ENCODE measurements around the gene ZNF827.

ZNF827 gene

DNA sequence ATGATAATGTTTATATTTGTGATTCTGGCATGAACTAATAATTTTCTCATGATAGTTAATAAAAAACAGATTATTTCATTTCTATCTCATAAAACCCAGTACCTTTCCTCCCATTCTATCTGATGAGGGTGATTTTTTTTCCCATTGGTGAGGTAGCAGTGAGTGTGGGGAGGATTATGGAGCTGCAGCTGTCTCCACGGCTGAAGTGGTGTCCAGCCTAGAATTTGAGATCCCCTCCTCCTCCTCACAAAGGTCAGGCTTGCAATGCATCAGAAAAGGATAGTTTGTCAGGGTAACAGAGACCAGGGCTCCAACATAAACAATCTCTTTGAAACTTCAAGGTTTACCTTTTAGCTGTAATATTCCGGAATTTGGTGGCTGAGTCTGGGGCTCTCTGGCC, 197.8 kb downstream of the ZNF827 start:
- DNase-seq: no peak

DNA sequence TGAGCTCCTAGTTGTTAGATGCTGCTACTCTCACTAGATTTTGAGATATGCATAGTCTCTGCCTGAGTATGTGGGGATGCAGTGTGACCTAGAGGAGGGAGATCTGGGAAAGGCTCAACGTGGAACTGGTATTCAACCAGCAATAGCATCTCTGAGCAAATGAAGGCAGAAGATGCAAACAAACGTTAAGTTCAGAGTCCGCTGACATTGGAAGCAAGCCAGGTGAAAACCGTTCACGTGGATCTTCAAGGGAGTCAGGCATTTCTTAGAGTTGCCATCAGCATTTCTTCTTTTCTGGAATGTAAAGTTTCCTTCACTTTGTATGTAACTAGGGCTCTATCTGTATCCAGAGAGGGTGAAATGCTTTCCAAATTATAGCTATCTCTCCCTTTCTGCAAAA, 198.8 kb downstream of the ZNF827 start:
- DNase-seq: no peak

DNA sequence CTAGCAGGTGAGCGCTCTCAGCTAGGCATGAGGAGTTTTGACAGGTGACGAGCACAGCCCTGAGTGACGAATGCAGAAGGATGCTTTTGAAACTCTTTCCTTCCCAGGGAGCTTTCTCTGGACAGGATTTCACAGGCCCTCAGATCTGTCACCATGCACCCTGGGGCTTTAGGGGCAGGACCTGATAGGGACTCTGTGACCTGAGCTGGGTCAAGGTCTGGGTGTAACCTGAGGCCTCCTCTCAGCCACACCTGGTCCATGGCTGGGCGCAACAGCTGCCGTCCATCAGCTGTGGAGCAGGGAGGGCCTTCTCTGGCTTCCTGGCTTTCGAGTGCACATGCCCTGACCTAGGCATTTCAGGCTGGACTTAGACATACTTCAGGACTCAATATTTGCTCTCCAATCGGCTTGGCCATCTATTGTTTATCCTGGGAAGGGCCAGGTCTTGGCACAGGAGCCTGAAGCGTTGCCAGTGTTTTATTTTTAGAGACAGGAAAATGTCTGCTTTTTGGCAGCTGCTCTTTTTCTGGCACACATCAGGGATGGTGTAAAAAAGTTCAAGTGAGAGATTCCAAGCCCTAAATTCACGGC, 202.3 kb downstream of the ZNF827 start:
- DNase-seq: no peak

DNA sequence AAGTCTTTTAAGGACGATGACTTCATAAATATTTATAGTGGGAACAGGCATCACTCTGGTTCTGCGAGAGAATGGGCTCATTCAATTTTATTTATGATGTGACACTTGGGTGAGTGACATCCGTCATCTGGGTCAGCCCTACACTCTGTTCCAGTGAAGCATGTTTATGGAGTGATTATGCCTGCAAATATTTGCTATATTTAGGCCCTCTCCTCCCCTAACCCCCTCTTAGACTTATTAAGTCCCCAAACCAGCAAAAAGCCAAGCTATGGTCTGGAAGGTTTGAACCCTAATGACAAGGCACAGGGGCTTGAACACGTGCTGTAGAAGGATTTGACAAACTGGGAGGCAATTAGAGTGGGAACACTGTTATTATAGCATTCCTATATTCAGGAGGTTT, 202.8 kb downstream of the ZNF827 start:
- no peak for DNase-seq

DNA sequence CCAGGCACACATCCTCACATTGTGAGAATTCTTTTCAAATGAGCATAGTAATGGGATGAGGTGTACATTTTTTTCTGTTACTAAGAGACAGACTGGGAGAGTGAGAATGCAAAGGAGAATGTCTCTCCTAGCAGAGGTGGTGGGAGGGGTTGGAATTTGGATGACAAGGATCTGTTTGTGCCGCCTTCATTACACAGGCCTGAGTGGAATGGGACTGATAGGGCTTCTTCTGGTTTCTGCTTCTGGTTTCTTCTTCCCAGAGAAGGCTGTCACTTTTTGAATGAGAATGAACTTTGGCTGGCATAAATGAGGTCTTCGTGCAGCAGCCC, 203.3 kb downstream of the ZNF827 start:
- DNase-seq: no peak

DNA sequence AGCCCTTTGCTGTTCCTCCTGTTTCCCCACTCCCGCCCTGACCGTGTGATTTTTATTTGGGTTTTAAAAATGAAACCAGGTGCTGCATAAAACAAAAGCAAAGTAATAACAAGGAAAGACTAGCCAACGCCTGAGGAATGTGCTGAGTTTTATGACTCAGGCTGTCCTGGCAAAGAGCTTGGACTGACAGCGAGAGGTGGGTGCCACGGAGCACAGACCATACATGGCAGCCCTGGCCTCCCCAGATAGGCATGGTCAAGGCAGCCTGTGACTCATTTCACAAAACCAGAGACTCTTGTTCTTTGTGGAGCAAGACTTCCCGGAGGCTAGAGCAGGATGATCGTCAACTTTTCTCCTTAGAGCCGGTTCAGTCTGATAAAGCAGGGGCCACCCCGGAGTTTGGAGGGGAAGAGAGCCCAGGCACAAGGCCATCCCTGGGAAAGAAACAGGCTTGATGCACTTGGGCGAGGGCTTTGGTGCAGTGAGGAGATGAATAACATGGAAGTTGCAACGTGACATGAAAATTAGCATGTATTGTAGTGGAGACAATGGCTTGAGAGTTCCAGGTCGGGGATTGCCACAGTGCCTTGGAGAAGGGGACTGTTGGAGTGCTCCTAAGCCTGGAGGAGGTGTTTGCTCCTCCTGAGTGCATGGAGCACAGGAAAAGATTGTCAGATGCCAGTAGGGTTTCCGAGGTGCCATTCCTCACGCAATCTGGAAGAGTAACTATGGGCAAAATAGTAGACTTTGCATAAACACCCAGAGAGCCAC, 203.9 kb downstream of the ZNF827 start:
- DNase-seq: no peak

DNA sequence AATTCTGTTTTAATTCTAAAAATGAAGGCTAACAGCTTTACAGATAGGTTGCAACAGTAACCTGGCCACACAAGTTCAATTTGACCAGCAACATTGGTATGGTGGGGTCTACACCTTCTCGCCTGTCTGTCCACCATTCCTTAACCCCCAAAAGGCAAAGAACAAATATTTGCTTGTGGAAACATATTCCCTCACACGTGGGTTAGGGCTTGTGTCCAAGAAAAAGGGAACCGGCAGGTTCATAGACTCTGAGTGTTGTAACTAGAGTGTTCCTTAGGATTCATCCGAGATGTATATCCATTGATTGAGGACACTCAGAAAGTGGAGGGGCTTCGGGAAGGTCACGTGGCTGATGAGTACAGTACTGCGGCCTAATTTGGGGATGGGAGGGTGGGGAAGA, 204.6 kb downstream of the ZNF827 start:
- DNase-seq: no peak

DNA sequence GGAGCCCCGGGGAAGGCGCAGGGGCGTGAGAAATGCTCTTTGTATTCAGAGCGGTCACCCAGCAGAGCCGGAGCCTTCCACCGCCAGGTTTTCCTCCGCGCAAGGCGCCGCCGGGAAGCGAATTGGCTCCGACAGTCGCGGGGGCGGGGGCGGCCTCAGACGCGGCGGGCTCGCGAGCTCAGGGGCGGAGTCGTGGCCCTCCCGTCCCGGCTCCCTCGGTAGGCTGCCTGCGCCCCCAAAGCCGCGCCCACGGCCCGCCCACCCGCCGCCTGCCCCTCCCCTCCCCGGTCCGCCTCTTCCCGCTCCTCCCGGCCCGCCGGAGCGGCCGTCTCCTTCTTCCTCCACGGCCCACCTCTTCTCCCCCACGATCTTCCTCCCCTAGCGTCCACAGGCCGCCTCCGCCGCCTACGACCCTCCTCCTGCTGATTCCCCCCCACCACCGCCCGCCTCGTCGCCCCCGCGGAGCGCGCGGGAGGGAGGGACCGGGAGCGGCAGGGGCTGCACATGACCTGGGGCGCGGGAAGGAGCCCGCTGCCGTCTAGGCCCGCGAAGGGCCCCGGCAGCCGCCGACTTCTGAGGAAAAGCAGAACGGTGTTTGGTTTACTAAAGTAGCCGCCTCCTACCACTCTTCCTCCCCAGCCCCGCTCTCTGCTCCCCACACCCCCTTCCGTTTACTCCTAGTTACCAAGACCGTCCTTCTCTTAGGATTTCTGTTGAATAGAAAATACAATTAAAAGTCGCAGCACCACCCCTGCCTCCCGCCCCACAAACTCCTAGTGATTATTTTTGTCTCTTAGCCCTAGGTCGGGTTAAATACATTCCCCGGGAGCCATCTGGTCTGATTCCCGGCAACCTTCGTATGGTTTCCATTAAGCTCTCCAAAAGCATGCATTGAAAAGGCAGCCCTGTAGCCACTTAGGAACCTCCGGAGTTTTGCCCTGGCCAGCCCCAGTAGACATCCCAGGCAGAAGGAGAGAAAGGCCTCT, 205.4 kb downstream of the ZNF827 start:
- DNase-seq: peak; percentile 78

DNA sequence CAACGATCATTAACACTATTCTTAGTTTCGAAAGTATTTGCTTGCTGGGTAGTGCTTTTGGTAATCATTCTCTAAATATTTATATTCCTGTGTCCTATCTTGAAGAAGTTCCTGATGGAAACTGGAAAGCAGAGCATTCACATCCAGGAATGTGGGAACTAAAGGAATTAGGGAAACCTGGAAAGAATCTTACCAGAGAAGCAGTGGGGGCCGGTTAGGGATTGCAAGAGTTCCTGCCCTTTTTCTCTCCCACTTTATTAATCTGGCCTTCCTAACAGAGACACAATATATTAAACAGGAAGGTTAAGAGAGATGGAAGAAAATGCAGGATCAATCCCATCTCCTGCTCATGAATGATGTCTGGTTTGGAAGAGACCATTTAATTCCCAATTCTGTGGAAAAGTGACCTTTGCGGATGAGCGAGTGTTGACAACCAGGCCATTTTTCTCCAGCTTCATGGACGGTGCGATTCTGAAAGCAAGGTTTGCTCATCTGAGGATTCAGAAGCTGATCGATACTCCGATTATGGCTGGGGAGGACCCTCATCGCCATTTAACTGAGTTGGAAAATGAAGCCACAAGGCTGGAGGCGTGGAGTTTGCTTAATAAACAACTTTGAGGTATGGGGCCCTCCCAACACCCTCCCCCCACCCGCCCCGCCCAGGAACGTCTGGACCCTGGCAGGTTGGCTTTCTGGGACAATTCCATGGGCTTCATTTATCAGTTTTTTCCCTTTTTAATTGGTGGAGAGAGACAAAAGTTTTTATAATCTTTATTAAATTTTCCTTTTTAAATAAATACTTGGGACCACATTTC, 206.4 kb downstream of the ZNF827 start:
- no peak for DNase-seq

DNA sequence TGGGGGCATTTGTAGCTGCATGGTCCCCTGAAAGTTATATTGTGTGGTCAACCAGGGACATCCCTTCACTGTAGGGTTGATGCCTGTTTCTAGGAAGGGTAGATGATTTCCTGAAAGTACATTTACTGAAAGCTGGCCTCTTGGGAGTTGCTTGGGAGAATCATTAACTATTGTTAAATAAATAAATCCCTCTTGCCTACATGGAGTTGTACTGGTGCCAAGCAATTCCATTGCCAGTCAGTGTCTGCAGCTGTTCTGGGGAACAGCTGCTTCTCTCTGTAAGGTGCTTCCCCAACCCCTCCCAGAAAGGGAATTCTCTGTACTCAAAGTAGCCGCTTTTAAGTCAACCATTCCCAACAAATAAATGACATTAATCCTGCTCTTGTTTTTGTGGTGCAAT, 207.6 kb downstream of the ZNF827 start:
- DNase-seq: no peak

DNA sequence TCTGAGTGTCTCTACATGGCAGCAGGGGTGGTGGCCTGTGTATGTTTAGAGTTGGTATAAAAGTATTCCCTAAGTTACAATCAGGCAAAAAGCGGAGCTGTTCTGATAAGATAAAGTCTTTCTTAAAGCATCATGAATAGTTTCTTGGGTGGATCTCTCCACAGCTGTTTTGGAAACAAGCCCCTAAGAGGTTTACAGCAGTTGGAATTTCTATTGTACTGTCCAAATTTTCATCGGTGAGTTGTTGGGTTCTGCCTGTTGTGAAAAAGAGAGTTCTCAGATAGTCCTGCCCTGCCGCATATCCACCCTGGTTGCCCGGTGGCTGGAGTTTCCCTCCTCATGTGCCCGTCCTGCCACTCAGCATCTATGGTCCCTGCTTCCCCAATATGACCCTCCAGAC, 208.6 kb downstream of the ZNF827 start:
- DNase-seq: no peak

DNA sequence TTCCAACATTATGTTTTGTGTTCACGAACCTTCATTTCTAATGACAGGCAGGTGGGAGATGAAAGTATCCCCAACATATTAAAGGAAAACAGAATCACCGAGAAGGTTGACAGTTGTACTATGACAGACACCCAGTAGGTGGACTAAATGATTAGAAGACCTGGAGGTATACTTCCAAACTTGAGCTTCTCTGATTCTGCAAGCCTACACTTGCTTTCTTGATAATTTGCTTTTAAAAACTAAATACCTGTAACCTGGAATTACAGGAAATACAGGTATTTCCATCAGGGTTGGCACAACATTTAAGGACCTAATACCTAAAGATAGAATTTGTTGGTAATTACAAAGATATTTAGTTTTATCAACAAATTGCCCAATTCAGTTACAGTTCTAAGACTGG, 215.3 kb downstream of the ZNF827 start:
- no peak for DNase-seq

DNA sequence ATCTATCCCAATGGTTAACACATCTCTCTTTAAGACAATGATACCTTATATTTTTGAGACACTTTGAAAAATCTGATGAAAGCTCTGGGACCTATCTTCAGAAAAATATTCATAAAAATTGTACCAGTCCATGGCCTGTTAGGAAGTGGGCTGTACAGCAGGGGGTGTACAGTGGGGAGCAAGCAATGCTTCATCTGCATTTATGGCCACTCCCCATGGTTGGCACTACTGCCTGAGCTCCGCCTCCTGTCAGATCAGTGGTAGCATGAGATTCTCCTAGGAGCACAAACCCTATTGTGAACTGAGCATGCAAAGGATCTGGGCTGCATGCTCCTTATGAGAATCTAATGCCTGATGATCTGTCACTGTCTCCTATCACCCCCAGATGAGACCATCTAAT, 216.1 kb downstream of the ZNF827 start:
- DNase-seq: no peak

DNA sequence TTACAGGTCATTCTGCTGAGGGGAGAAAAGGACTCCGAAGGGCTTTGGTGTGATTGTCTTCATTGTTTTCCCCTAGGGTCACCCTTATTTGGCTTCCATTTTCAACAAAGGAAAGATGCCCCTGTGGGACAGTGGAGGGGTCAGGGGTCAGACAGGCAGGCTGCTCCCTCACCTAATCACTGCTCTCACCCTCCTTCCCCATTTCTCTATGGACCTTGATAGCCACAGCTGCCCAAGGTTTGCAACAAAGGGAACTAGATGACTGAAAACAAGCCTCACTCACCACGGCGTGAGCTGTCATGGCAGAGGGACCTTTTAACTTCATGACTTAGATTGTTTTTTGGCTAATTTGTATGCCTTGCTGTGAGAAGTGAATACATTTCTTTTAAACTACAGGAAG, 218.0 kb downstream of the ZNF827 start:
- DNase-seq: no peak

DNA sequence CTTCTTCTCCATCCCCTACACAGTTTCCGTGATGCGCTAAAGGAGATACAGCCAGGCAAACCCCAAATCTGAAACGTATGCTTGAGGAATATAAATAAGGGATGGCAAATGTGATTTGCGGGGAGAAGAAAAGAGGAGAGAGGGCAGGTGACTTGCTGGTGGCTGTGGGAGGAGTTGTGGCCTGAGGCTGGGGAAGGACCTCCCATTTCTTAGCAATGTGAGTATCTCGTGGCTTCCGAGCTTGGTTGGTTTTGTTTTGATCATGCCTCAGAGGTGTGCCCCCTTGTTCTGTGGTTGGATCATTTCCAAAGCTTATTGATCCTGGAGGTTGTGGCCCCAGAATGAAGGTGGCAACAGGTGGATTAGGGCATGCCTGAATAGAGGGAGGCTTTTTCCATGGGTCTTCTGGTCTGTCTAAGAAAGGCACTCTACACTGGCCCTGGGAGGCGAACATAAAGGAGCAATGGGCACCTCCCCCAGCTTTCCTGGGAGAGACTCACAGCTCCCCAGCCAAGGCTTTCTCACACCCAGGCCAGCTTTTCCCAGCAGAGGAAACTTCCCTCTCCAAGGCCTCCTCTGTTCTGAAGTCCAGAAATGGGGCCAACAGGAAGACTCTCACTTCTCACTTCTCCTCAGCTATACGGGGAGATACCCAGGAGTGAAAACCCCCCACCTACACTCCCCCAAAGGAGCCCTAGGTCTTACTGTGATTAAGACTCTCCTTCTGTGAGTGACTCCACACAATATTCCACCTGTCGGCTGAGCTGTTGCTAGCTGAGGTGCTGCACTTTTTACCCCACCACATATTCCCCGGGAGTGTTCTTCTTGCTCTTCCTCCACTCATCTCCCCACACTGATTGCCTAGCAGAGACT, 218.6 kb downstream of the ZNF827 start:
- no peak for DNase-seq

DNA sequence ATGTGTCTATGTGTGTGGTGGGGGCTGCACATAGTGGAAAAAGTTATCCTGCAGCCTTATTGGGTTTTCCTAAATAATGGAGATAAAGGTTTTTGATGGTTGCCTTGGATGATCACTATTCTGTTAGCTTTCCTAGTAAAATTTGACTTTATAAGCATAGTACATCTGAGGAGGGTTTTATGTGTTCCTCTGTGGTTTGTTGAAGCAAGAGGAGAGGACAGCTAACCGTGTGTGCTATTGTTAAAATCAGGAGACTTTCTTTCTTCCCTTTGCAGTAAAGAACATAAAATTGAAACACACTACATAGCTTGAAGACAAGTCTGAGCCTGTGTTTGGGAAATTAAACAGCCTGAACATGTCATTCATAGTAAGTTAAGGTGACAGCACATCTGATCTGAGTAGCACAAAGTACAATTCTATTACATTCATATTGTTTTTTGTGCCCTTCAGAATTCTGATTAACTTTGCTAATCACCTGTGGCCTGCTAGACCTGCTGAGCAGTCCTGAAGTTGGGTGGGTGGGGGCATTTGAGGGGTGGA, 221.9 kb downstream of the ZNF827 start:
- DNase-seq: no peak

DNA sequence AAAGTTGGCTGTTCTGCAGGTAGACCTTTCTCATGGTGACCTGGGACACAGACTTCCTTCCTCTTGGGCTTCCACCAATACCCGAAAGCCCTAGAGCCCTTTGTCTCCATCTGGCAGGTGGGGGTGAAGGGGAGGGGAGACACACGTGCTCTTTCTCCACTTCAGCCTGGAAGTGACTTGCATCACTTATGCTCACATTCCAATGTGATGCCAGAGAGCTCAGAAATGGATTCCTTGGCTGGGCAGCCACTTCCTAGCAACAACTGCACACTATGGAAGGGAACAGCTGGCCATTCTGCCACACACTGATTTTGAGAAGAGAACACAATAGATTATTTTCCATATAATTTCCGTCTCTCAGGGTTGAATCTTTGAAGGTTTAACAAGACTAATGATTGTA, 222.4 kb downstream of the ZNF827 start:
- DNase-seq: no peak

DNA sequence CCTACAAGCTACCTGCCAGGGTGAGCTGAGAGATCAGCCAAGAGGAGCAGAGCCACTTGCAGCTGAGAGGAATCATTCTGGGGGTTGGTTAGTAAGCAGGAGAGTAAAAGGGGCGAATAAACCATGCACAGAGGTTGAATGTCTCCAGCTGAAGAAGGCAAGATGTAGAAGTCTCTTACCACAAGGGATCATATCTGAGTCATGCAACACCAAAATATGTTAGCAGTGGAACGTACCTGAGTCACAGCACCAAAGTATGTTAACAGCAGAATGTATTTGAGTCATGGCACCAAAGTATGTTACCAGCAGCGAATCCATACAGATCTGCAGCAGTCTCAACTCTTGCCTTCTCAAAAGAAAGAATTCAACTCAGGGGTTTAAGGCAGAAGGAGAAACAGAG, 228.8 kb downstream of the ZNF827 start:
- no peak for DNase-seq

DNA sequence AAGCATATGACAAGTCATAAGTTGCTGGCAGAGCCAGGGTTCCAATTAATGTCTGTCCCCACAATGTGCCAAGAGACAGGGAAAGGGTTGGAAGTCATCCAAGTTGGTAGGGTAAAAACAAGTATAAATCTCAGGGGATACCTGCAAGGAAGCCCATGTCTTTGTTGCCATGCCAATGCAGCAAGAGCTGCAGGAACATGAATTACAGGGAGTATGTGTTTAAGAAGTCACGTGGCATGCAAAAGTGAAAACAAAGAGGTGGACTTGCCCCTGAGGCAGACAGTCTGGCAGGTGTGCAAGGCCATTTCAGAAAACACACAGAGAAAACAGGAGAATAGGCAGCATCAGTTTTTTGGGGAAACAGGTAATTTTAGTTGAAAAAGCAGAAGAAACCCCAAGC, 229.3 kb downstream of the ZNF827 start:
- DNase-seq: no peak

Measured in CD4-positive, alpha-beta T cell treated with Interleukin-21 for 1 hour (primary cell).